H1 (cell line): ENCODE measurements around the gene ABHD14A. TPM values are rescaled to one million over a fixed set of nuclear protein-coding genes. Genes with fewer than 3 reads are reported as not detected.

Source experiments
- CHD7 ChIP-seq: fragments of 300-600 bp; sonication (generic); IDR thresholded peaks from 2 replicates; pipeline ENCODE4 v1.7.1; 2012; ENCODE audit warnings: low read length, moderate library complexity, mild to moderate bottlenecking, inconsistent platforms; ENCODE audit not compliant: insufficient replicate concordance
- RXRA ChIP-seq: IDR thresholded peaks from 2 replicates; pipeline ENCODE4 v1.6.1; 2011; ENCODE audit warnings: low read depth, mild to moderate bottlenecking, low read length, moderate library complexity; ENCODE audit not compliant: insufficient read depth
- polyA plus RNA-seq, 7 experiments: library from polyadenylated mRNA; depleted of rRNA in 3 of 7; stranded (reverse) in 5 of 7; unstranded in 2 of 7; fragments of >200 nt in 5 of 7; fragments of 200-250 nt in 2 of 7; gene quantifications; 1 replicate in 5 of 7; 2 replicates in 1 of 7; 4 replicates in 1 of 7; pipeline versions ENCODE4 v1.2.1 to v1.2.3, GENCODE V29; 2011 to 2013; ENCODE audit warnings: missing spikeins in 2 of 7, mixed read lengths in 2 of 7
- total RNA-seq: library from RNA; stranded (reverse); fragmentation: NEBNext Ultra II Directional; extraction: Animal tissue kit (Norgen Biotek cat#: 25700); gene quantifications from 2 replicates; pipeline ENCODE4 v1.2.1, GENCODE V29; 2021

ABHD14A gene
- total and polyA plus RNA-seq, 2 of the 8 experiments (the other 6 are each of a cell fraction or from before 2014, with no cell fraction given), result 4.6 to 9.8 TPM

GRCh38 chr3:52001443-52001974, 26.6 kb downstream of the ABHD14A start (continued):
- TF ChIP-seq CHD7 (no peak), RXRA (peak; percentile 62; the same call in 1 of the 2 replicates)
